ENCODE results near the gene KLF6. TPM values are rescaled to one million over a fixed set of nuclear protein-coding genes. Genes with fewer than 3 reads are reported as not detected.

The KLF6 gene
- total and polyA plus RNA-seq, 9 of the 15 experiments (the other 6 are each of a cell fraction or from before 2014, with no cell fraction given), result 3.2 to 23.9 (median 8.0) TPM

GRCh38 chr10:3825862-3826351, 40.9 kb upstream of the KLF6 start:
- Histone ChIP-seq H3K9me3 (replicated peaks; ENCODE audit: control insufficient read depth, insufficient read depth, low read depth, low read length) (no peaks in the 10 kb centered on the region), H3K4me2 (ENCODE audit: insufficient read depth, low read length) (no peak overlapping the region), H3K9ac (ENCODE audit: insufficient read depth in 1 of 2, low read depth in 2 of 2, low read length in 2 of 2) (peak overlapping the region in 1 of 2 experiments; percentile 11; a peak in 1 of 4 replicates), H4K20me1 (replicated peaks; ENCODE audit: control insufficient read depth, insufficient read depth, low read length) (no peaks in the 10 kb centered on the region), H3K9me1 (ENCODE audit: control insufficient read depth, insufficient read depth, low read length) (no peaks in the 10 kb centered on the region), H3K4me1 (replicated peaks in 1 of 2; ENCODE audit: control insufficient read depth in 2 of 2, insufficient read depth in 2 of 2, low read length in 2 of 2) (peaks cover 19 to 27% of the 10 kb centered on the region in 2 experiments), H3K27me3 (ENCODE audit: control insufficient read depth in 2 of 2, insufficient read depth in 2 of 2, low read length in 2 of 2) (no peaks in the 10 kb centered on the region), H2AFZ (ENCODE audit: low read depth, low read length) (peak overlapping the region; percentile 5; the same call in 1 of the 2 replicates), H3K79me2 (ENCODE audit: control insufficient read depth, insufficient read depth, low read length) (no peaks in the 10 kb centered on the region), H3K4me3 (no peak overlapping the region), H3K27ac (ENCODE audit: extremely low read depth, low read depth, low read length) (no peak overlapping the region), H3K36me3 (ENCODE audit: control insufficient read depth, insufficient read depth, low read length) (no peaks in the 10 kb centered on the region)
- FAIRE-seq (no peak), ATAC-seq (no peak), DNase-seq (ENCODE audit: extremely low read depth in 1 of 4, low spot score in 3 of 4) (no peak)
- CTCF ChIA-PET (ENCODE audit: low intra/inter-chr PET ratio), result no interaction called here
- WGBS (ENCODE audit: insufficient coverage, low coverage, missing lambda C conversion rate), result 69% methylated on average over 21 of the region's 21 CpGs
- intact Hi-C loops (cut with micrococcal nuclease) (no loop called here), in situ Hi-C loops (cut with MboI) (no loop called here)
- POLR2A ChIA-PET, result interaction anchor here (1.0 kb wide), 1 partner anchor 41 kb away, joined by 3 read pairs; the partner anchor contains the start of gene KLF6
- no TSS peak for BruUV-seq (replicated peaks)
- peak; percentile 29; the same call in 1 of the 2 replicates for TF ChIP-seq C11orf30 (IDR thresholded peaks at IDR 0.05; ENCODE audit: low read depth)
- TF ChIP-seq FOS (IDR thresholded peaks at IDR 0.05; ENCODE audit: extremely low read depth, insufficient read length), result no peak
- TF ChIP-seq ARID1B (IDR thresholded peaks at IDR 0.05), result no peak
- TF ChIP-seq SMC3 (conservative IDR thresholded peaks at IDR 0.05; ENCODE audit: insufficient read depth, low read depth, low read length), result no peak
- no peak for TF ChIP-seq ZBTB5 (IDR thresholded peaks at IDR 0.05)
- no peak for TF ChIP-seq TCF7L2 (IDR thresholded peaks at IDR 0.05; ENCODE audit: low read depth, low read length)
- TF ChIP-seq ZBTB7A (IDR thresholded peaks at IDR 0.05; ENCODE audit: borderline replicate concordance, control insufficient read depth, low read depth, low read length), result 0 out of 2 replicates have a peak, but pooled peaks have one; percentile 9
- no peak for TF ChIP-seq ZNF165 (CRISPR knock-in tag; IDR thresholded peaks at IDR 0.05; ENCODE audit: borderline replicate concordance)
- TF ChIP-seq RUNX1 (IDR thresholded peaks at IDR 0.05; ENCODE audit: low read depth), result no peak
- no peak for TF ChIP-seq ZNF23 (CRISPR knock-in tag; IDR thresholded peaks at IDR 0.05)
- TF ChIP-seq ZBTB43 (CRISPR knock-in tag; IDR thresholded peaks at IDR 0.05), result no peak
- no peak for TF ChIP-seq PHF8 (IDR thresholded peaks at IDR 0.05; ENCODE audit: borderline replicate concordance, low read length)
- TF ChIP-seq USF1 (CRISPR knock-in tag; IDR thresholded peaks at IDR 0.05), result no peak
- TF ChIP-seq ZNF511 (CRISPR knock-in tag; IDR thresholded peaks at IDR 0.05), result no peak
- no peak for TF ChIP-seq EHMT2 (IDR thresholded peaks at IDR 0.05)
- peak; percentile 38; the same call in 1 of the 2 replicates for TF ChIP-seq ZNF316 (IDR thresholded peaks at IDR 0.05)

All from K562 (cell line).